Cardiac fibroblast (primary cell): Measurements from ENCODE around the gene PHOSPHO2.

Experiments used
- DNase-seq, 2 donors: peaks; one replicate each; pipeline versions ENCODE4 v3.0.0 to v3.0.0-alpha.2; 2010; ENCODE audit warnings: low read depth in 2 of 2
- H3K4me3 ChIP-seq, 2 donors: replicated peaks in 1 of 2; 1 replicate in 1 of 2; 2 replicates in 1 of 2; pipeline ENCODE4 v1.5.1; 2011; ENCODE audit warnings: low read depth in 2 of 2, low read length in 2 of 2, mild to moderate bottlenecking in 2 of 2, moderate library complexity in 1 of 2
- TF ChIP-seq, protein P1 (sequence below): IDR thresholded peaks from one replicate; pipeline ENCODE4 v1.5.1; 2011; ENCODE audit warnings: low read depth, mild to moderate bottlenecking, low read length, inconsistent platforms

PHOSPHO2 gene

DNA sequence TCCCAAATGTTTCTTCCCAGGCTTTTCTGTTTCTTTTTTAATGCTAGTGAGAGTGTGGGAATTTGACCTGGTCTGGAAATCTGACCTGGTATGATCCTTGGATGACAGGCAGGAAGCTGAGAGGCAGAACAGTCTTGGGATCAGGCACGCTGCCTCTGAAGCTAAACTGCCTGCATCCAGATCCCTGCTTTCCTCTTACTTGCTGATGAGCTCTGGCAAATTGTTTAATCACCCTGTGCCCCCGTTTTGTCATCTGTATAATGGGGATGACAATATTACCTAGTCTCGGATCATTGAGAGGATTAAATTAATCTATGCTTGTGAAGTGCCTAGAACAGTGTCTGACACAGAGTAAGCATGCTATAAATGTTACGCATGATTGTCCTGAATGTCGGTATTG, 42.6 kb downstream of the PHOSPHO2 start:
- H3K4me3 ChIP-seq = no peak overlapping the region
- DNase-seq = no peak
- TF ChIP-seq, protein P1, sequence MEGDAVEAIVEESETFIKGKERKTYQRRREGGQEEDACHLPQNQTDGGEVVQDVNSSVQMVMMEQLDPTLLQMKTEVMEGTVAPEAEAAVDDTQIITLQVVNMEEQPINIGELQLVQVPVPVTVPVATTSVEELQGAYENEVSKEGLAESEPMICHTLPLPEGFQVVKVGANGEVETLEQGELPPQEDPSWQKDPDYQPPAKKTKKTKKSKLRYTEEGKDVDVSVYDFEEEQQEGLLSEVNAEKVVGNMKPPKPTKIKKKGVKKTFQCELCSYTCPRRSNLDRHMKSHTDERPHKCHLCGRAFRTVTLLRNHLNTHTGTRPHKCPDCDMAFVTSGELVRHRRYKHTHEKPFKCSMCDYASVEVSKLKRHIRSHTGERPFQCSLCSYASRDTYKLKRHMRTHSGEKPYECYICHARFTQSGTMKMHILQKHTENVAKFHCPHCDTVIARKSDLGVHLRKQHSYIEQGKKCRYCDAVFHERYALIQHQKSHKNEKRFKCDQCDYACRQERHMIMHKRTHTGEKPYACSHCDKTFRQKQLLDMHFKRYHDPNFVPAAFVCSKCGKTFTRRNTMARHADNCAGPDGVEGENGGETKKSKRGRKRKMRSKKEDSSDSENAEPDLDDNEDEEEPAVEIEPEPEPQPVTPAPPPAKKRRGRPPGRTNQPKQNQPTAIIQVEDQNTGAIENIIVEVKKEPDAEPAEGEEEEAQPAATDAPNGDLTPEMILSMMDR = no peak

DNA sequence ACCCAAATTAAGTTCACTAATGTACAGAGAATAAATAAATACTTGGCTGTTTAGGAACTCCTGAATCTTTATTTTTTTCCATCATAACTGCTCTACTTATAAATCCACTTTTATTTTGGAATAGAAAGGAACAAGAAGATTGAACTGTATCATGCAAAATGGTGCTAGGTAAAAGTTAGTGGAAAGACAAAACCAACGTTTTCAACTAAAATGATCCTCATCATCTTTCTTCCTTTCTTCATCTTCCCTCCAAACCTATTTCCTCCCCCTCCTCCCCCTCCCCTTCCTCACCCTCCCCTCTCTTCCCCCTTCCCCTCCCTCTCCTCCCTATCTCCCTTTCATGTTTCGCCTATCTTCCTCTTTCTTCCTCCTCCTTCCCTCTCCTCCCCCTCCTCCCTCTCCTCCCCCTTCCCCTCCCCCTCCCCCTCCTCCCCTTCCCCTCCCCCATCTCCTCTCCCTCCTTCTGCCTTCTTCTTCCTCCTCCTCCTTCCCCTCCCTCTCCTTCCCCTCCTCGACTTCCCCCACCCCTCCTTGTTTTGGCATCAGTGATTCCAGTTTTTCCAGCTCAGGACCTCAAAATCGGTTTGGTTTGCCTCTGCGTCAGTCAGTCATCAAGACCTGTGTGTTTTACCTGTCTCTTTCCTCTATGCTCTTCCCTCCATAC, 44.4 kb downstream of the PHOSPHO2 start:
- DNase-seq = no peak
- no peak overlapping the region for H3K4me3 ChIP-seq
- TF ChIP-seq, protein P1 = no peak

DNA sequence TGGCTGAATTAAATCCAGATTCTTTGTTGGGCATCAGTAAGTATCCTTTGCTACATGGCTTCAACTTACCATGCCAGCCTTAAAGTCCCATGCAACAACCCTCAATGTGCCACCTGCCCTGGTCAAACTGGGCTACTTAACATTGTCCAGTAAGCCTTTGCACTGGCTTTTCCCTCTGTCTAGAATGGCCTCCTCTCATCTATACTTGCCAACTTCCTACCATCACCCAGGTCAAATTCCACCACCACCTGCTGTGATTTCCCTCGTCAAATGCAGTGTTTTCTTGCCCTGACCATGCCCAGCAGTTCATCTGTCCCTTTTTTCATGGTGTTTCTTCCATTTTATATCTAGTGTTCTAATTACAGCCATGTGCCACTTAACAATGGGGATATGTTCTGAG, 45.1 kb downstream of the PHOSPHO2 start:
- TF ChIP-seq, protein P1 = no peak
- DNase-seq = no peak

DNA sequence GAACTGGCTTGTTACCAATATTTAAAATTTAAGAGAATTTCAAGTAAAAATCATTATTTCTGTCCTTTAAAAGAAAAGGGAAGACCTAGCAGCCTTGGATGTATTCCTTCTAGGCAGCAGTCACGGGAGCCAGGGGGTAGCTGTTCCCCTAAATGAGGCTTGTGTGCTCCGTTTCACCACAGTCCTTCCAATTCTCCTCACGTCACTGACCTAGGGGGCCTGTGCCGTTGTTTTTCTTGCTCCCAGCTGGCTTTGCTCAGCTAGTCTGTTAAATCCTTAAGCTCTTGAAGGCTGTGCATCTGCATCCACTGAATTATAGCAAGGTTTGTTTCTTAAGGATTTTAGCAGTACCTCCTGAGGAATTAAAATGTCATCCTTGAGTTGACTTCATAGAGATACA, 49.3 kb downstream of the PHOSPHO2 start:
- TF ChIP-seq, protein P1 = no peak
- DNase-seq = no peak
- H3K4me3 ChIP-seq = no peak overlapping the region

More for the DNA sequence above, 45.1 kb downstream of the PHOSPHO2 start:
- no peak overlapping the region for H3K4me3 ChIP-seq

DNA sequence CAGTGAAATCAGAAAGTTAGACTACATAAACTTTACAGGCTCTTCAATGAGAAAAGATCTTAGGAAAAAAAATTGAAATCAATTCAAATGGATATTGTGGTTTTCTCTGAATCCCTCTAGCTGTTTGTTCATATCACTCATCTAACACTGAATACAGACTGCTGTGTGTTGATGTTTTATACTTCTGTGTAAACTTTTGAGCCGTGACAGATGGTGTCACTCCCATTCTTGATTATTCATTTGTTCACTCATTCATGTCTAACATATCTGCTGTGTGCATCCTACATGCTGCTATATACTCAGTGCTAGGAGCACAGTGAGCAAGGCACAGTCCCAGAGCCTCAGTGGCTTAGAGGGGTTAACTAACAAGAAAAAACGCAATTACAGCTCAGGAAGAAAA, 52.0 kb downstream of the PHOSPHO2 start:
- TF ChIP-seq, protein P1 = no peak
- no peak overlapping the region for H3K4me3 ChIP-seq
- no peak for DNase-seq

DNA sequence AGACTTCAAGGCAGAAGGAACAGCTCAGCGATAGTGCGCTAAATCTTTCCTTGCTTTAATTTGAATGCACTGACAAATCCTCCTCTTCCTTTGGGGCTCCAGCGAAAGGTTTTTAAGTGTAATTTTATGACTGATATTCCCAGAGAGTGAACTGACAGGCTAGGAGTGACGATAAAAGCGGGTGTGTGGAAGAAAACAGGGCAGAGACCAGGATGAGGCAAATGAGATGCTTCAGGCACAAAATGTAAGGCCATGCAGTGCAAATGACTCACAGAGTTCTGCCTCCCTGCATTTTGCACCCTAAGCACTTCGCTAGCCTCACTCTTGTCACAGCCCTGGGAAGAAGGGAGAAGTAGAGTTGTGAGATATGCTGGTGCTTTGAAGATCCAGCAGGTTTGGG, 54.0 kb downstream of the PHOSPHO2 start:
- no peak for DNase-seq
- TF ChIP-seq, protein P1 = no peak
- no peak overlapping the region for H3K4me3 ChIP-seq
